EH (cell line): ENCODE results near the gene NKAIN2.
"Not testable (repeated sequence)": the region's sequence is repeated elsewhere in the genome, so short reads cannot be mapped to it uniquely, and the experiment has no call there.

Source experiments
- DNase-seq: peaks from one replicate; pipeline ENCODE4 v3.0.0-alpha.2; 2015; ENCODE audit warnings: low read depth

The NKAIN2 gene

DNA sequence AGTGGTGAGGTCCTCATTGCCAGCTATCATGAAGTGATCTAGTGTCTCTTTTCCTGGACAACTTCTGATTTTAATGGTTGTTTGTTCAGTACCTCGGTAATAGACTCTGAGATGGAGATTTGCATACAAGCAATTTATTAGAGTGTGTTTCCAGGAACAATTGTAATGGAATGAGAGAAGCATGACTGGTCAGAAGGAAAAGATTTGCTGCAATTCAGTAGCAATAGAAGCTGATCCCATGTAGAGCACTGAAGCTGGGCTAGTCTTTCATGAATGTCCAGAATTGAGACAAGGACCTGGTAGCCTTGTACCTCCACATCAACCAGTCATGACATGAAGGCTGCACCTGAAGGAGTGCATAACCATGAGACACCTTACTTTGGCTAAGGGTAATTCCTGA lies 526.5 kb downstream of the NKAIN2 start:
- DNase-seq: no peak

- no peak for DNase-seq
Observed at GRCh38 chr6:124334359-124334758, 530.7 kb downstream of the NKAIN2 start.

DNA sequence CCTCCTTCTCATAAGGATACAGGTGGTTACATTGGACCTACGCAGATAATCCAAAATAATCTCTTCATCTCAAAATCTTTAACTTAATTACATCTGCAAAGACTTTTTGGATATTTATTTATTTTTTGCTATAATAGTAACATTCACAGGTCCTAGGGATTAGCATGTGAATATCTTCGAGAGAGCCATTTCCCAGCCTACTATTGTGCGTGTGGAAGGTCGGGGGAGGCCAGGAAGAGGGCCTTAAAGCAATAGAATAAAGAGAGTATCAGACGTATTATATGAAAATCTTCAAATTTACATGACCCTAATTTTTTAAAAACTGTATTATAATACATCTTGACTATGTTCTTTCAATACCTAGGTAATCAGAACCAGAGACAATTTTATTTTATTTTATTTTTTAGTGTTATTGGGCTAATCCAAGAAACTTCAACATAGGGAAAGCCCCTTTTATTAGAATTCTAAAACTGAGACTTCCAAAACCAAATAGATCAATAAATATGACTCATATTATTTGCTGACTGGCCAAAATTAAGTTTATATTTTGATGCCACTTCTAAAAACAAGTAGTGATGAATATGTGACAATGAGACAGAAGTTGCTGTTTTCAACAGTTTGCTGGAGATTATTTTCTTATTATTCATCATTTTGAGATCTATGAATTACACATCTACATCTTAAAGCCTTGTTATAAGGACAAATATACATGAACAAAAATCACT lies 536.1 kb downstream of the NKAIN2 start:
- no peak for DNase-seq

DNA sequence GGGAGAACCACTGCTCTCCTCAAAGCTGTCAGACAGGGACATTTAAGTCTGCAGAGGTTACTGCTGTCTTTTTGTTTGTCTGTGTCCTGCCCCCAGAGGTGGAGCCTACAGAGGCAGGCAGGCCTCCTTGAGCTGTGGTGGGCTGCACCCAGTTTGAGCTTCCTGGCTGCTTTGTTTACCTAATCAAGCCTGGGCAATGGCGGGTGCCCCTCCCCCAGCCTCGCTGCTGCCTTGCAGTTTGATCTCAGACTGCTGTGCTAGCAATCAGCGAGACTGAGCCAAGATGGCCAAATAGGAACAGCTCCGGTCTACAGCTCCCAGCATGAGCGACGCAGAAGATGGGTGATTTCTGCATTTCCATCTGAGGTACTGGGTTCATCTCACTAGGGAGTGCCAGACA lies 544.7 kb downstream of the NKAIN2 start:
- DNase-seq: not testable (repeated sequence)

DNA sequence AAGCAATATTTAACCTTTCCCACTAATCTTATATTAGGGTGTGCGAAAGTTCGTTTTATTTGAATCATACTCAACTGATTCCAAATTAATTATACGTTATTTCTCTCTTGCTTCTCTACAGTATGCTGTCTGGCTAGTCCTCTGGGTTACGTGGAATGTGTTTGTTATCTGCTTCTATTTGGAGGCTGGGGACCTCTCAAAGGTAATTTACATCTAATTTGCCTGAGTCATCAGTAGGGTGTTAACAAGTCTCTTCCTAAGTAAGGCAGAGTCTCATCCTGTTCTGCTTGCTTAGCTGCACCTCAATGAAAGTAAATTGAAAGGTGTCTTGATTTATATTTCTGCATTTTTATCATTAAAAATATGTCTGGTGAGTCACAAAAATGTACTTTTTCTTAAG lies 551.5 kb downstream of the NKAIN2 start:
- DNase-seq: no peak

DNA sequence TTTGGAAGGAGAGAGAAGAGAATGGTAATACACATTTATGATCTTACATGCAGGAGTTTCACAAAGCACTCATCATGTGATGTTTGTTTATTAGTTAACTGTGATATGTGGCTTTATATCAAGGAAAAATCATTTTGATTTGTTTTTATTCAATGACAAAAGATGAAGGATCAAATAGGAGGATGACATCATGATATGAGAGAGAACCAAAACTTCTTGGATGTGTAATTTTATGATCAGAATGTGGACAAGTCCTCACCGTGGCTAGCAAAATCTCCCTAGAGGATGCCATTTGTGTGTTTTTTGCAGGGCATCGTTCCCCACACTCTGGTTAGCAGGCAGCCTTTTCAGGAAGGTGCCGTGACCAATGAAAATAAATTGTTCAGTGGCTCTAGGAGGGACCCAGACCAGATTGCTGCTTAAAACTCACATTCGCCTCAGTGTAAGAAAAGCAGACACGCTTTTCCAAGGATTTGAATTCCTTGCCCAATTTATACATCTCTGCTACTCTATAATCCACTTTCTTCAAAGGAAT lies 552.7 kb downstream of the NKAIN2 start:
- no peak for DNase-seq

- no peak for DNase-seq
Observed at GRCh38 chr6:124356811-124357210, 553.1 kb downstream of the NKAIN2 start.

DNA sequence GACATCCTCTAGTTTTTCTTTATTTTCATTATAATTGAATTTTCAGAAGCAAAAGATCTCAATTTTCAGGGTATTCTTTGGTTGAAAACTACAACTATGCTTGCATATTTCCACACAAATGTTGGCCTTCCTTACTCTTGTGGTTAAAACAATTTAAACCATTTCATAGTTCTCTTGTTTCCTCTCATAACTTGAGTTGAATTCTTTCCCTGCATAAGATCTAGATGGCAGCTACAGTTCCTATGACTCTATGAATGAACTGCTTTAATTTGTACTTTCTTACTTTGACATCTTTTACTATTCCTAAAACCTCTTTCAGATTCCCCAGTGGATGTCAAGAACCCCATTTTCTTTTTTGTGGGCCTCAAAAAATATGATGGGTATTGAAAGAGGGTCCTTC lies 564.5 kb downstream of the NKAIN2 start:
- no peak for DNase-seq

GRCh38 chr6:124371974-124372475 lies 568.4 kb downstream of the NKAIN2 start:
- DNase-seq: no peak

GRCh38 chr6:124373386-124373785 lies 569.7 kb downstream of the NKAIN2 start:
- DNase-seq: no peak

DNA sequence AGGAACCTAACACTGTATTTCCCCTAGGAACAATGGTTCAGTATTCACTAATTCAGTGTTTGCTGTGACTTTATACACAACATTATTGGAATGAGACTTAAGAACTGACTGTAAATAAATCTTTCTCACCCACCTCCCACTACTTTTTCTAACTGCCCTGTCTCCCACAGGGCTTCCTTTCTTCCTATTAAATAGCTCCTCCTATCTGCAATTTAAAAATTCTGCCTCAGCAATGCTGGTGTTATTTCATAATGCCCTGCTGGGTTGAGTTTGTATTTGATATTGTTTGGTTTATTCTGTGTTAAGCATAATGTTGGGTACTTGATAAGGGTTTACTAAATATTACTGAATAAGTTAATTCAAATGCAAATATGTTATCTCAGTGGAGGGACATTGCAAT lies 585.5 kb downstream of the NKAIN2 start:
- no peak for DNase-seq

GRCh38 chr6:124393536-124393935 lies 589.9 kb downstream of the NKAIN2 start:
- peak; percentile 2 for DNase-seq

- no peak for DNase-seq
Observed at GRCh38 chr6:124396361-124396760, 592.7 kb downstream of the NKAIN2 start.

DNA sequence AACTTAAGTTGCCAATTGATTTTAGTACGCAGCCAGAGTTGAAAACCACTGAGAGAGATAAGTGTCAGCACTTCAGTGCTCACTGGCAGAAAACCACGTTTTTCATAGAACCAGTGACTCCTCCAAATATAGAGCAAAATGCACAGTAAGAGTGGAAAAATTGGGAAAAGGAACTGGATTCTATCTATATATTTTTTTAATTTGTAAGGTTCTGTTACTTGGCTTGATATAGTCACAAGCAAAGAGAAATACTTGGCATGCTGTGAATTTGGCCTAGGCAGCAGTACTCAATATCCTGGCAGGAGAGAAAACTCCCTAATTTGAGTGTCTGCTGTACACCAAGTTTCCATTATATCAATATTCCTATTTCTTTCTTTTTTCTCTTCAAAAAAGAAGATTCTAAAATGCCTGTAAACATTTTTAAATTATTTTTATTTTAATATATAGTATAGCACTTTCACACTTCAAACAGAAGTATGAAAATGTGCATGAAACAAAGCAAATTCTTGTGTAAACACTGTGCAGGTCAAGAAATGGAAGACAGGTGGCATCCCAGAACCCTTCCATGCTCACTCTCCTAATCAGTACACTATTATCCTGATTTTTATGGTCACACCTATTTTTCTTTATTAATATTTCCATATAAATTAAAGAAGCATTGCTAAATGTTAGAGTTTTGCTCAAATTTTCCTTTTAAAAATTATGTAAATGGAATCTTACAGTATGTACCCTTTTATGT lies 596.8 kb downstream of the NKAIN2 start:
- DNase-seq: no peak

DNA sequence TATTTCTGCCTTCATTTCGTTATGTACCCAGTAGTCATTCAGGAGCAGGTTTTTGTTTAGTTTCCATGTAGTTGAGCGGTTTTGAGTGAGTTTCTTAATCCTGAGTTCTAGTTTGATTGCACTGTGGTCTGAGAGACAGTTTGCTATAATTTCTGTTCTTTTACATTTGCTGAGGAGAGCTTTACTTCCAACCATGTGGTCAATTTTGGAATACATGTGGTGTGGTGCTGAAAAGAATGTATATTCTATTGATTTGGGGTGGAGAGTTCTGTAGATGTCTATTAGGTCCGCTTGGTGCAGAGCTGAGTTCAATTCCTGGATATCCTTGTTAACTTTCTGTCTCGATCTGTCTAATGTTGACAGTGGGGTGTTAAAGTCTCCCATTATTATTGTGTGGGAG lies 606.8 kb downstream of the NKAIN2 start:
- not testable (repeated sequence) for DNase-seq

- DNase-seq: not testable (repeated sequence)
Observed at GRCh38 chr6:124412657-124413056, 609.0 kb downstream of the NKAIN2 start.

DNA sequence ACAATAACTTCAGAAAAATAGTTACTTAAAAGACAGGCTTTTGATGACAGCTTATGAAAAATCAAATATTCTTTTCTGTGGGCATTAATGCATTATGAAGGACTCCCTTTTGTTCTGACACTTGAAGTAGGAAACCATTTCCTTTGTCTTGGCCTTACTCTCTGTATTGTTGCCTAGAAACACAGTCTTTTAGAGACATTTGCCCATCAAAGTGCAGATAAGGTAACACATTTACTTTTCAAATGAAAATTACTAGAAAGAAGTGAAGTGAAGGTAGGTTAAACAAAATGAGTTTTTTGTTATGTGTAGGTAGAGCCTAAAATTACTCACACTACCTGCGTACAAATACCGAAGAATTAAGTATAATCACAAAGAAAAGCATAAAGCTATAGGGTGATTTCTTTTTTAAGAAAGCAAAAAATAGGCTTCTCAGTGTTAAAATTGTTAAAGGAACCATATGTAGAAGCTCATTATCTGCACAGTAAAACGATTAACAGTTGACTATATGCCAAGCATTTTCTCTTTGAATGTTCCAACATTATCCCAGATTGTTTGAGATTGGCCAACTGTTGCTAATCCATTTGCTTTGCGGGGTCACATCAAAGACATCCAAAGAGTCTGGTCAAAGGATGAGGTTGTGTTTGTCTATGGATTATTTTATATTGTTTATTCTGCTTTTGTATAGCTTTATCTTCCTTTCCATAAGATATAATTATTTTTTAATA lies 616.6 kb downstream of the NKAIN2 start:
- no peak for DNase-seq

DNA sequence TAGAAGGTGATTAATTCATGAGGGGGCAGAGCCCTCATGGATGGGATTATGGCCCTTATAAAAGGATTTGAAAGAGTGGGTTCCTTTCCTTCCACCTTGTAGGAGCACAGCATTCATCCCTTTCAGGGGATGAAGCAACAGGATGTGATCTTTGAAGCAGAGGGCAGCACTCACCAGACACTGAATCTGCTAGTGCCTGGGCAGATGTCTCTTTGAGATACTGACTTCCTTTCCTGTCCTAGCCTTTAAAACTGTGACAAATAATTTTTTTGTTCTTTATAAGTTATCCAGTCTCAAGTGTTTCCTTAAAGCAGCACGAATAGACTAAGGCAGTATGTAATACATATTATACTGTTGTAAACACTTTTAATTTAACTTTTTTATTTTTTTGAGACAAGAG lies 620.0 kb downstream of the NKAIN2 start:
- DNase-seq: no peak

DNA sequence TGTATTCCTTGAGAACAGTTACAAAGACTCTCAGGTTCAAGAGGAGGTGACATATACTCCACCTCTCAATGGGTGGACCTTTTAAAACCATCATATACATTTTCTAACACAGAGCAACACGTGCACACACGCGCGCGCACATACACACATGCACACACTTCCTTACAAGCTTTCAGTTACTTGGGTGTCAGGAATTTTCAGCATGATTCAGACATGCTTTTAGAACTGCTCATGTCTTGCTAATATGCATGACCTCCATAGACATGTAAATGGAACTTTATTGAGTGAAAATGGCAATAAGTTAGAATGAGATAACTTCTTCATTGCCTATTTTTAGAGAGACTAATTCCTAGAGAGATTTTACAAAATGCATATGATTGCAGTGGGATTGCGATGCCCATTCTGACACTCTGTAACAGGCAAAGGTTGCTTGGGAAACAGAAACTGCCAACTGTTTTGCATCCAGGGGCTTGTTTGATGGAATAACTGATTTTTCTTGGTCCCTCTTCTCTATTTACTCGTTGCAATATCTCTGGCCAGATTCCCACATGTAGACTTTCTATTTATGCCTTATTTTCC lies 627.2 kb downstream of the NKAIN2 start:
- DNase-seq: no peak

DNA sequence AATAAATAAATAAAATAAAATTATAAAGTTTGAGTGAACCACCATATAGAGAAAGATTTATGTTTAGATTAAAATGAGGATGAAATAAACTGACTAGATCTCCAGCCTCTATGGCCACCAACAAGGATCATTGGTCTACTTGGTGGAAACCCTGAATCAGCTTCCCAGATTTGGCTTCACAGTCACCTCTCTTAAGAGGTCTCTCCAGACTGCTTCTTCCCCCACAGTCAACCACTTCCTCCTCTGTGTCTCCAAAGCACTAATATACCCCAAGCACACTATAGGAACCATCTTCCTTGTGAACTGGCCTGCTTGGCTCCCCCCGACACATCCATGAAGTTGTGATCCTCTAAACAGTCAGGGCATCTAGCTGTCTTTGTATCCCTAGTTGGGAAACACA lies 629.0 kb downstream of the NKAIN2 start:
- DNase-seq: no peak

DNA sequence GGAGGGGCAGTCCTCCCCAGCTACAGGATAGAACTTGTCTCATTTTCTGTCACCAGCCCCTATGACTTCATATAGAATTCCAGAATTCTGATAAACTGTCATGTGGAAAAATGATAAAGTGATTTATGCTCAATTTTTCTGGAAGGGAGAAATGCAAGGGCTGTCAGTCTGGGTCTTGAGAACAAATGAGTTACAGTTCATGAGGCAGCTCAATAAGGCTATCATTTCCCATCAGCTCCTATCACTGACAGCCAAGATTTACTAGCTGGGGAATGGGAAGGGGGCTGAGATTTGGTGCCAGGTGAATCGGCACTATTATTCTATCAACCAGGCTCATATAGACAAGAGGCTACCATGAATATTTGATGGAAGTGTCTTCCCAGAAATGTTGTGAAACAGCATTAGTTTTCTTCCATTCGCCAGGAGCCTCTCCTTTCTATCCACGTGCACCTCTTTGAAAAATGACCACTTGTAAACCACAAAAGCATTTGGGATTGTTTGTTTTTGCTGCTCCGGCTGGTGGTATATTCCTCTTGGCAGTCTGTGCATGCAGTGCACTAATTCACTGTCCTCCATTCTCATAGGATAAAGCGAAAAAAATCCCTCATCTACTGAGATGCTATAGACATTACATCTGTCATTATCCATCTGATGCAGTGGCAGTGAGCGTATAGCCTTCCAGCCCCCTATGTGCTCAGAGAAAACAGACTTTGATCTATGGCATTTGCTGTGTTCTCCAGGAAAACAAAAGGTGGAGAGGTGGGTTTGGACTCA lies 629.9 kb downstream of the NKAIN2 start:
- no peak for DNase-seq
